H1 (cell line): ENCODE measurements around the gene CACNA2D4. TPM values are rescaled to one million over a fixed set of nuclear protein-coding genes. Genes with fewer than 3 reads are reported as not detected.

ENCODE experiments used
- CREB1 ChIP-seq: IDR thresholded peaks from 2 replicates; pipeline ENCODE4 v1.6.1; 2012; ENCODE audit warnings: inconsistent platforms
- GABPA ChIP-seq: IDR thresholded peaks from 2 replicates; pipeline ENCODE4 v1.6.1; 2011; ENCODE audit warnings: mild to moderate bottlenecking, low read length, moderate library complexity, borderline replicate concordance; ENCODE audit not compliant: insufficient read depth
- HDAC2 ChIP-seq, 2 experiments: fragments of 300-600 bp in 1 of 2; sonication (generic) in 1 of 2; IDR thresholded peaks; 2 replicates each; pipeline ENCODE4 v1.6.1; 2011 to 2012; ENCODE audit warnings: low read depth in 2 of 2, low read length in 2 of 2, mild to moderate bottlenecking in 2 of 2, moderate library complexity in 2 of 2, borderline replicate concordance in 1 of 2, inconsistent platforms in 1 of 2
- JUN ChIP-seq: IDR thresholded peaks from 2 replicates; pipeline ENCODE4 v1.6.1; 2011; ENCODE audit warnings: low read depth, mild to moderate bottlenecking, improper control_type of control experiment, low read length
- KDM4A ChIP-seq: IDR thresholded peaks from one replicate; pipeline ENCODE4 v1.7.1; 2012; ENCODE audit warnings: low read depth, mild to moderate bottlenecking, moderate library complexity, low read length, inconsistent platforms; ENCODE audit not compliant: severe bottlenecking
- RXRA ChIP-seq: IDR thresholded peaks from 2 replicates; pipeline ENCODE4 v1.6.1; 2011; ENCODE audit warnings: low read depth, mild to moderate bottlenecking, low read length, moderate library complexity; ENCODE audit not compliant: insufficient read depth
- SIRT6 ChIP-seq: IDR thresholded peaks from one replicate; pipeline ENCODE4 v1.7.1; 2012; ENCODE audit warnings: low read length, inconsistent platforms
- polyA plus RNA-seq, 7 experiments: library from polyadenylated mRNA; depleted of rRNA in 3 of 7; stranded (reverse) in 5 of 7; unstranded in 2 of 7; fragments of >200 nt in 5 of 7; fragments of 200-250 nt in 2 of 7; gene quantifications; 1 replicate in 5 of 7; 2 replicates in 1 of 7; 4 replicates in 1 of 7; pipeline versions ENCODE4 v1.2.1 to v1.2.3, GENCODE V29; 2011 to 2013; ENCODE audit warnings: missing spikeins in 2 of 7, mixed read lengths in 2 of 7
- total RNA-seq: library from RNA; stranded (reverse); fragmentation: NEBNext Ultra II Directional; extraction: Animal tissue kit (Norgen Biotek cat#: 25700); gene quantifications from 2 replicates; pipeline ENCODE4 v1.2.1, GENCODE V29; 2021

The CACNA2D4 gene
- total and polyA plus RNA-seq, 2 of the 8 experiments (the other 6 are each of a cell fraction or from before 2014, with no cell fraction given), result 0.44 to 0.88 TPM

GRCh38 chr12:1883513-1883912, 34.9 kb downstream of the CACNA2D4 start (continued):
- TF ChIP-seq CREB1, result no peak
- TF ChIP-seq KDM4A, result no peak
- no peak for TF ChIP-seq HDAC2 (IDR thresholded peaks at IDR 0.05; ENCODE audit: borderline replicate concordance in 1 of 2, low read depth in 2 of 2, low read length in 2 of 2)
- no peak for TF ChIP-seq RXRA
- TF ChIP-seq JUN, result no peak
- no peak for TF ChIP-seq SIRT6
- TF ChIP-seq GABPA, result no peak
